Stromal cell of bone marrow (primary cell): ENCODE measurements around the gene CPZ.

Source experiments
- DNase-seq: peaks from one replicate; pipeline ENCODE4 v3.0.0-alpha.2; 2012; ENCODE audit warnings: low read depth

CPZ gene

GRCh38 chr4:8581094-8581861 lies 11.3 kb upstream of the CPZ start:
- DNase-seq = no peak

- DNase-seq = no peak
These were observed 10.5 kb upstream of the CPZ start for GRCh38 chr4:8582016-8582415.

- DNase-seq = no peak
These were observed 10.1 kb upstream of the CPZ start for GRCh38 chr4:8582436-8582835.

- no peak for DNase-seq
These were observed 9.5 kb upstream of the CPZ start for GRCh38 chr4:8582941-8583654.

- no peak for DNase-seq
These were observed 8.9 kb upstream of the CPZ start for GRCh38 chr4:8583655-8584025.

- no peak for DNase-seq
These were observed 7.4 kb upstream of the CPZ start for GRCh38 chr4:8585186-8585585.

GRCh38 chr4:8585721-8586212 lies 6.8 kb upstream of the CPZ start:
- no peak for DNase-seq

- DNase-seq = no peak
These were observed 6.3 kb upstream of the CPZ start for GRCh38 chr4:8586246-8586645.

- no peak for DNase-seq
These were observed 5.7 kb upstream of the CPZ start for GRCh38 chr4:8586671-8587468.

GRCh38 chr4:8587469-8588195 lies 4.9 kb upstream of the CPZ start:
- DNase-seq = no peak

GRCh38 chr4:8588196-8588470 lies 4.4 kb upstream of the CPZ start:
- no peak for DNase-seq

GRCh38 chr4:8589336-8589735 lies 3.2 kb upstream of the CPZ start:
- DNase-seq = no peak

GRCh38 chr4:8589823-8590545 lies 2.6 kb upstream of the CPZ start:
- DNase-seq = no peak

GRCh38 chr4:8590546-8590880 lies 2.1 kb upstream of the CPZ start:
- DNase-seq = no peak

- DNase-seq = no peak
These were observed 1.5 kb upstream of the CPZ start for GRCh38 chr4:8591114-8591513.

GRCh38 chr4:8591626-8592365 lies 769 bp upstream of the CPZ start:
- DNase-seq = no peak

- DNase-seq = no peak
These were observed 915 bp downstream of the CPZ start for GRCh38 chr4:8593264-8594096.

- DNase-seq = peak; percentile 69
These were observed 1.8 kb downstream of the CPZ start for GRCh38 chr4:8594097-8595038.
